SJSA1 (cell line): ENCODE data around the gene GEMIN7. TPM values are rescaled to one million over a fixed set of nuclear protein-coding genes. Genes with fewer than 3 reads are reported as not detected.
A peak's percentile ranks its signal among the peaks of the same experiment; 100 is the strongest.

Experiments used
- DNase-seq, 2 experiments: peaks; one replicate each; pipeline ENCODE4 v3.0.0-alpha.2; 2015 to 2020; ENCODE audit warnings: low spot score in 2 of 2, low read depth in 1 of 2
- H3K27ac ChIP-seq: fragments of 250-450 bp; sonication (Bioruptor Pico); 2 replicates; pipeline ENCODE4 v1.5.1; 2020; ENCODE audit warnings: mild to moderate bottlenecking, moderate library complexity
- H3K27me3 ChIP-seq: fragments of 250-450 bp; sonication (Bioruptor Pico); replicated peaks from 2 replicates; pipeline ENCODE4 v1.5.1; 2020; ENCODE audit warnings: mild to moderate bottlenecking, moderate library complexity
- H3K36me3 ChIP-seq: fragments of 250-450 bp; sonication (Bioruptor Pico); 2 replicates; pipeline ENCODE4 v1.5.1; 2020; ENCODE audit warnings: mild to moderate bottlenecking
- H3K4me1 ChIP-seq: fragments of 250-450 bp; sonication (Bioruptor Pico); replicated peaks from 2 replicates; pipeline ENCODE4 v1.6.1; 2021; ENCODE audit warnings: mild to moderate bottlenecking
- H3K4me3 ChIP-seq: fragments of 250-450 bp; sonication (Bioruptor Pico); 2 replicates; pipeline ENCODE4 v1.5.1; 2020; ENCODE audit warnings: mild to moderate bottlenecking
- H3K9me3 ChIP-seq: fragments of 250-450 bp; sonication (Bioruptor Pico); replicated peaks from 2 replicates; pipeline ENCODE4 v1.5.1; 2020; ENCODE audit warnings: mild to moderate bottlenecking
- total RNA-seq: library from RNA; depleted of rRNA; stranded (reverse); fragments of >200 nt; shearing (Covaris generic); gene quantifications from 2 replicates; pipeline ENCODE4 v1.2.3, GENCODE V29; 2014

GEMIN7 gene
- total RNA-seq, 1 experiment from 2014 or later = 46.9 TPM

DNA sequence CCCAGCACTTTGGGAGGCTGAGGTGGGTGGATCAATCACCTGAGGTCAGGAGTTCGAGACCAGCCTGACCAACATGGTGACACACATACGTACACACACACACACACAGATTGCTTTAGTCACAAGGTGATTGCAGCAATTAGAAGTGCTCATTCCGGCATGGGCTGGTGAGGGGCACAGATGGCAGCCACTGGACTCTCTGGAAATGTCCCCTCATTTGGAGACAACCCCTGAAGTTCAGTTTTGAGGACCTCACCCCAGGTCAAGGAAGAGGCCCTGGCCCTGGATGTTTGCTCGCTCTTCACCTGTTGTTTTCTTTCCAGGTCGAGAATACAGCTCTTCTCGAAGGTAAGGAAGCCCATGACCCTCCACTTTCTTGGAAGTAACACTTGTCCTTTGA, 8.8 kb upstream of the GEMIN7 start:
- Histone ChIP-seq H3K27me3 (no peaks in the 10 kb centered on the region), H3K36me3 (peaks cover 45% of the 10 kb centered on the region), H3K4me3 (no peak overlapping the region), H3K27ac (no peak overlapping the region), H3K9me3 (no peaks in the 10 kb centered on the region), H3K4me1 (no peaks in the 10 kb centered on the region)
- DNase-seq = no peak

DNA sequence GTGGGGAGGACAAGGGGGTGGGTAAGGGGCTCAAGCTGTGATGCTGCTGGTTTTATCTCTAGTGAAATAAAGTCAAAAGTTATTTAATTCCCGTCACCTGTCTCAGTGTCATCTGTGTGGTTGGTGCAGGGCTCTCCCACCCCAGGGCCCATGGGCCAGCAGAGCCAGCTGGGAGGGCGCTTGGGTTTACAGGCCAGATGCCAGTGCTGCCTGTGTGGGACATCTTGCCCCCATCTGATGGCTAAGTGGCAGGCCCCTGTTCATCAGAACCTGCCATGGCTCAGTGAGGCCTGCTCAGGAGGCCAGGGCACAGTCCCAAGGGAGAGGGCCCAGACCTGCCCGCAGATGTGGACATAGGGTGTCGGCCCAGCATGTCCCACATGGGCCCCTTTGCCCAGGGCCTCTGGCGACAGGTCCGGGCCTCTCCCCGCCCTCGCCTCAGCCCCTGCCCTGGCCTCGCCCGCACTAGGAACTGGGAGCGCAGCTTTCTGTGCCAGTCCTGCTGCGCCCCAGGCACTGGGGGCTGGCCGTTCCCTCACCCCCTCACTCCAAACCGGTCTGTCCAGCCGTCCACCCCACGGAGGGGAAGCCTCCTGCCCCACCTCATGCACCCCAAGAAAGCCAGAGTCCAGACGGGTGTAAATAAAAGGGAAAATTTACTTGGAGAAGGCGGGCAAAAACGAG, 8.1 kb upstream of the GEMIN7 start:
- Histone ChIP-seq H3K9me3 (no peaks in the 10 kb centered on the region), H3K36me3 (peaks cover 41% of the 10 kb centered on the region), H3K27ac (no peak overlapping the region), H3K4me1 (no peaks in the 10 kb centered on the region; the same call in 1 of the 2 replicates), H3K4me3 (no peak overlapping the region), H3K27me3 (no peaks in the 10 kb centered on the region)
- DNase-seq = no peak

DNA sequence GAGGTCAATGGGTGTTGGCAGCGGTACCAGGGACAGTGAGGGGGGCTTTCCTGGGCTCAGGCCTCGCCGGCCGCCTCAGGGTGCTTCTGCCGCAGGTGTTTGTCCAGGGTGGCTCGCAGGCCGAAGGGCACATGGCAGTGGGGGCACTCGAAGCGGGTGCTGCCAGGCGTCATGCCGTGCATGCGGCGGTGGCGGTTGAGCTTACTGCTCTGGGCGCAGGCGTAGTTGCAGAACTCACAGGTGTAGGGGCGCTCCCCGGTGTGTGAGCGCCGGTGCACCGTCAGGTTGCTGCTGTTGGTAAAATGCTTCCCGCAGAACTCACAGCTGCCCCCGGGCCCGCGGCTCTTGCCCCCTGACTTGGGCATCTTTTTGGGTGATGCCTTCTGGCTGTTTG, 7.5 kb upstream of the GEMIN7 start:
- DNase-seq = no peak
- no peak overlapping the region for H3K4me3 ChIP-seq
- no peaks in the 10 kb centered on the region for H3K27me3 ChIP-seq
- peaks cover 39% of the 10 kb centered on the region for H3K36me3 ChIP-seq
- H3K9me3 ChIP-seq = no peaks in the 10 kb centered on the region
- H3K4me1 ChIP-seq = peaks cover 4% of the 10 kb centered on the region; the same call in 1 of the 2 replicates
- no peak overlapping the region for H3K27ac ChIP-seq

DNA sequence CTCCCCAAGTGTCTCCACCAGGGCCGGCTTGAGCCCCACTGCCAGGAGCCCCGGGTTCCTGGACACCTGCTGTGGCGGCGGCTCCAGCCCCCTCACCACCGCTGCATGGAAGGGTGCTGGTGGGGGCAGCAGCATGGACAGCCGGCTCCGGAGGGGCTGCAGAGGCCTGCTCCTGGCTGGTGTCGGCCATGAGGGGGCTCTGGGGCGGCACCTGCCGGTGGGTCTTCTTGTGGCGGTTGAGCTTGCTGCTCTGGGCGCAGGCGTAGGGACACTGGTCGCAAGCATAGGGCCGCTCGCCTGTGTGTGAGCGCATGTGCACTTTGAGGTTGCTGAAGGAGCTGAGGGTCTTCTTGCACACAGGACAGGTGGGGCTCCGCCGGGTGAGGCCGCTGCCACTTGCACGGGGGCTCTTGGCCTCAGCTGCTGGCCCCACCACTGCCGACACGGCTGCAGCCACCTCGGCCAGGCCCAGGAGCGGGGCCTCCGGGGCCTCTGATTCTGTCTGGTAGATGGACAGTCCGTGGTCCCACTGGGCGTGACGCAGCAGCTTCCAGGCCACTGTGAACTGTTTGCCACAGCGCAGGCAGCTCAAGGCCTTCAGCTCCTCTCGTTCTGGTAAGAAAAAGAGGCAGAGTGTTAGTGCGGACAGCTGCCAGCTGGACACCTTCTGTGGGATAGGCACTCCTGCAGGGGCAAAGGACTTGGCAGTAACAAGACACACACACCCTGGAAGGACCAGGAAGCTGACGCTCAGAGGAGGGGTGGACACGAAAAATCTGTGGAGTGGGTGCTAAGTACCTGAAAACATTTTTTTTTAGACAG, 6.9 kb upstream of the GEMIN7 start:
- Histone ChIP-seq H3K27me3 (no peaks in the 10 kb centered on the region), H3K36me3 (peaks cover 33% of the 10 kb centered on the region), H3K4me3 (no peak overlapping the region), H3K4me1 (peaks cover 4% of the 10 kb centered on the region; the same call in 1 of the 2 replicates), H3K9me3 (no peaks in the 10 kb centered on the region; the same call in 1 of the 2 replicates), H3K27ac (no peak overlapping the region)
- no peak for DNase-seq

DNA sequence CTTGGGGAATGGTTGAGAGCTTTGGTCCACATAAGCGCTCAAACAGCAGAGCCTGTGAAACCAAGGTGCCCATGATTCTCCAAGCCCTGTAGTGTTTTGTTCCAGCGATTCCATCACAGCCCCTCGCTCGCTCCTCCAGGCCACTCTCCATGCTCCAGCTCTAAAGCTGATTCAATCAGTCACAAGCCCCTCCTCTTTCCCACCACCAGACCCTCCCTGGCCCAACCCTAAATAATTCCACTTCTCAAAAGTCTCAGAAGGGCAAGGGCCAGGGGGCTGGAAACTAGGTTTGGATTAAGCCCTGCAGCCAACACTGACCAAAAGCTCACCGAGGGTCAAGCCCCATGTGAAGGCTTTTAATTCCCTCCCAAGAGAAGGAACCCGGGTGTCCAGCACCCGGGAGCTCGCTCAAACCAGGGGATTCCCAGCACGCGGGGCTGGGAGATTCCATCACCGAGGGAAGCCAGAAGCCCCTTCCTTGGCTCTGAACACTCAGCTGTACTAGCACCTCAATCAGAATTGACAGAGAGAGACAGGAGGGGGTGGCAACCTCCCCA, 4.2 kb upstream of the GEMIN7 start:
- Histone ChIP-seq H3K4me3 (no peak overlapping the region), H3K4me1 (peaks cover 9% of the 10 kb centered on the region), H3K9me3 (no peaks in the 10 kb centered on the region; the same call in 1 of the 2 replicates), H3K36me3 (peaks cover 16% of the 10 kb centered on the region), H3K27me3 (no peaks in the 10 kb centered on the region), H3K27ac (no peak overlapping the region)
- DNase-seq = no peak

DNA sequence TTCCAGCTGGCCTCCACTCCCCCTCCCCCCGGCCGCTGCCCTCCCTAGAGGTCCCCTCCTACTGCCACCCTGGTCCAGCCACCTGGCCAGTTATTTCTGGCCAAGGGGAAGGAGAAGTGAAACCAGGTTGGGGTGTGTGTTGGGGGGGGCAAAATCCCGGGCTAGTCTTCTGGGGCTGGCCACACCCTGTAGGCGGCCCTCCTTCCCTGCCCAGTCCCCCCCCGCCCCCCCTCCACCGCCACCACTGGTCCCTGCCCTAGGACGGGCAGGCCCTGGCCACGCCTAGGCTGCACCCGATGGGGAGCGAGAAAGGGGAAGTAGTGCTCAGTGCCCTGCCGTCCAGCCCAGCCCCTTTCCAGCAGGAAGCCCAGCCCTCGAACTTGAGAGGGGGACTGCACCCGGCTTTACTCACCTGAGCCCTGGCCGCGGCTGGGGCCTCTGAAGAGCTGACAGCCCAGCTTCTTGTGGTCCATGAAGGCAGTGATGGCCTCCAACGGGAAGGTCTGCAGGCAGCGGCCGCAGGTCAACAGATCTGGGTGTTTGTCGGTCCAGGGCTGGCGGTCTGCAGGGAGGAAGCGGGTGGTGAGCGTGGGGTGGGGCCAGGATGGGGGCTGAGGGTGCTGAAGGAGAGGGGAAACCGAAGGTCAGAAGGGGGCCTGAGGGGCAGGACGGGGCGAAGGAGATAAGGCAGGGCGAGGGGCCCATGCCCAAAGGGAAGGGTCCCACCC, 3.6 kb upstream of the GEMIN7 start:
- no peak for DNase-seq
- Histone ChIP-seq H3K4me3 (no peak overlapping the region), H3K27me3 (no peaks in the 10 kb centered on the region), H3K9me3 (no peaks in the 10 kb centered on the region; the same call in 1 of the 2 replicates), H3K27ac (no peak overlapping the region), H3K4me1 (peaks cover 15% of the 10 kb centered on the region), H3K36me3 (peaks cover 9% of the 10 kb centered on the region)

DNA sequence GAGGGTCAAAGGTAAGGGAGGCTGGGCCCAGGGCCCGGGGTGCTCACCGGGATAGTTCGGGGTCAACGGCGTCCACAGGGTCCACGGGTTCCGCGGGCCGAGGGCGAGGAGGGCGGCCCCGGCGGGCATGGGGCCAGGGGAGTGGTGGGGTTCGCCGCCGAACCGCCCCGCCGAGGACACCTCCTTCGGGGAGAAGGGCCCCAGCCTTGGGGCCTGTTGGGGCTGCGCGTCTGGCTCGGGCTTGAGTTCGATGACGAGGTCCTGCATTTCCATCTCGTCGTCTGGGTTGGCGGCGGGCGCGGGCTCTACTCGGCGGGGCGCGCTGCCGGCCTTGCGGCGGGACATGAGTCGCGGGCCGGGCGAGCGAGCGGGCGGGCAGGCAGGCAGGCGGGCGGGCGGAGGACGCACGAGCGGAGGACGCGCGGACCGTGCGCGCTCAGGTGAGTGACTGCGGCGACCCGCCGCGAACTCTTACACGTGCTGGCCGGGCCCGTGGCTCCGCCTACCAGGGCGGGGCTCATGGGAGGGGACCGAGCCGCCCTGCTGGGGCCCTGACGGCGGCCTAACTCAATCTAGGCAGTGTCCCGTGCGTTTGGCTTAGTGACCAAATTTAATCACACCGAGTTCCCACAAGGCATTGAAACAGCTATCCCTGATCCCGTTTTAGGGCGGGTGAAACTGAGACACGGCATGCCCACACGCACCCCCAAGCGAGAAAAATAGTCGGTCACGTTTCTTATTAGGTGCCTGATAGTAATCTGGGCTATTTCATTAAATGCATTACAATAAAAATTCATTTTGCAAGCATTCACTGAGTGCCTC, 2.8 kb upstream of the GEMIN7 start, which contains the start of gene ZNF296:
Gene ZNF296 (minus strand): TSS at position 450 of the 822 bp plus-strand sequence. CDS start 105 bp downstream, at position 345.
- Histone ChIP-seq H3K9me3 (no peaks in the 10 kb centered on the region; the same call in 1 of the 2 replicates), H3K27ac (no peak within 1 kb of the TSS), H3K36me3 (peaks cover 12% of the 10 kb centered on the region), H3K4me3 (peak within 1 kb of the TSS; percentile 13; the same call in 1 of the 2 replicates), H3K27me3 (no peaks in the 10 kb centered on the region), H3K4me1 (peaks cover 16% of the 10 kb centered on the region)
- no peak for DNase-seq

DNA sequence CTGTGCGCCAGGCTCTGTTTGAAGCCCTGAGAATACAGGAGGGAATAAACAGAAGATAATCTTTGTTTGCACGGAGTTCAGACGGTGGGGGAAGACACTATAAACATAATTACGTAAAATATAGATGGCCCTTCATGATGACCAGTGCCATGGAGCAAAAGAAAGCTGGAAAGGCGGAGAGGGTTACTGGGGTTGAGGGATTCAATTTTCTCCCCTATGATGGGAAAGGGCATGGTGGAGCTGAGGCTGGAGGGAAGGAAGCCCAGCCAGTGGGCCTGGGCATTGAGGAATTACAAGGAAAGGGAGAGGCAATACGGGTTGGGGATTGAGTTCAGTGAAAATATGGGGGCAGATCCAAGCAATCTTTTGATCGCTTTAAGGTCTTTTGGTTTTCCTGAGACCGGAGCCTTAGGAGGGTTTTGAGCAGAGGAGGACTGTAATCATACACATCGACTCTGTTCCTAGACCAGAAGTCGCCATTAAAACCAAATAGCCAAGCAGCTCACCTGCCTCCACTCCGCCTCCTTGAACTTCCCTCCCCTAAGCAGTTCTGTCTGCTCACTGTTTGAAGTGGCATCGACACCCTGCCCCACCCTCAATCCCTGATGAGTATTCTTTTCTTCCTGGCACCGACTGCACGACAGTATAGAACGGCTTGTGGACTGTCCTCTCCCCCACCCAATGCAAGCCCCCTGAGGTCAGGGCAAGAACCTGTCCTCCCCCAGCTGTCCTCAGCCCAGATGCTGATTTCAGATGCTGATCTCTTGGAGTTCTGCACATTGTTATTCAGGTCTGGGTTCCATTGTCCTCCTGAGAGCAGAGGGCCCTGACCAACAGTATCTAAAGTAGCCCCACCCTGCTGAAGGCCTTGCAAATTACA, 2.0 kb upstream of the GEMIN7 start:
- H3K9me3 ChIP-seq = no peaks in the 10 kb centered on the region; the same call in 1 of the 2 replicates
- peaks cover 16% of the 10 kb centered on the region for H3K4me1 ChIP-seq
- no peaks in the 10 kb centered on the region for H3K27me3 ChIP-seq
- peaks cover 17% of the 10 kb centered on the region for H3K36me3 ChIP-seq
- H3K27ac ChIP-seq = no peak overlapping the region
- no peak for DNase-seq
- H3K4me3 ChIP-seq = no peak overlapping the region

DNA sequence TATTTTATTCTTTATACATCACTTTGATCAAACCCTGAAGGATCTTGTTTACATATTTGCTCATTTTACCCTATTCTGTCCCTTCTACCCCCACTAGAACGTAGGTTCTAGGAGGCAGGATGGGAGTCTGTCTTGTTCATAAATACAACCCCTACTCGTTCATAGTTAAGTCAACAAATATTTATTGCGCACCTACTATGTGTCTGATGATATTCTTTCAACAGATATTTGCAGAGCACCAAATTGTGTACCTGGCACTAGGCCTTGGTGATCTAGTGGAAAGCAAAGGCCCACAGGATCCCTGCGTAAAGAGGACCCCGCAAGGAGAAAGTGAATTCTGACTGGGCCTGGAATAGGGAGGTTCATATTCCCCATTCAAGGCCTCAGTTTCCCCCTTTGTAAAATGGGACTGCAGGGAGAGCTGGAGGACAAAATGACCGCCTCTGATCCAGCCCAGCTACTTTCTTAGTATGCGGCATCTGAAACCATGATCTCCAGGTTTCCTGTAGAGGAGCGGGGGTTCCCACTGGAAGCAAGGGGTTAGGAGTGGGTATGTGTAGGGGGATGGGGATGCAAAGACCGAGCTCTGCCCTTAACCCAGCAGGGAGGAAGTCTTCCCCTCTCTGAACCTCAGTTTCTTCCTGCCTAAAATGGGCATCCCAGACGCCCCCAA, 534 bp upstream of the GEMIN7 start:
- Histone ChIP-seq H3K9me3 (no peaks in the 10 kb centered on the region; the same call in 1 of the 2 replicates), H3K27ac (no peak overlapping the region), H3K4me1 (peaks cover 16% of the 10 kb centered on the region)

DNA sequence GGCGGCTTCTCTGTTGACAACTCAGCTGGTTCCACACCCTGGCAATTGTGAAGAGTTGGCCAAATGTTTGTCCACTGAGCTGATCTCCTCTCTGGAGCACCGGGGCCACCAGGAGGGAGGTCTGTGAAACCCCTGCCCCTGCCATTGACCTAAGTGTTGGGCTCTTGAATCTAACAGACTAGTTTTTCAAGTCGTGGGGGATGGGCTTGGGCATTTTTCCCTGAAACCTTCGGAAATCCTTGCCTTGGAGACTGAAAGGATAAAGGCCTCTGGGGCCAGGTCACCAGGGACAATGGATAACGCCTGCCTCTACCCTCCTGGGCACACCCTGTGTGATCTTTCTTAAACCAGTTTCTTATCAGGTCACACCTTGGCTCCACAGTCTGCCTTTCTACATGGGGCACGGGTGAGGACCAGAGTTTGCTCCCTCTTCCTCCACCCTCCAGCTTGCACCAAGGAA, 881 bp downstream of the GEMIN7 start:
- Histone ChIP-seq H3K4me1 (peaks cover 16% of the 10 kb centered on the region), H3K27me3 (no peaks in the 10 kb centered on the region), H3K4me3 (peak overlapping the region; percentile 77), H3K36me3 (peaks cover 32% of the 10 kb centered on the region), H3K9me3 (no peaks in the 10 kb centered on the region; the same call in 1 of the 2 replicates), H3K27ac (no peak overlapping the region)
- DNase-seq = no peak

More for the DNA sequence above, 534 bp upstream of the GEMIN7 start:
- Histone ChIP-seq H3K27me3 (no peaks in the 10 kb centered on the region), H3K4me3 (peak overlapping the region; percentile 77), H3K36me3 (peaks cover 26% of the 10 kb centered on the region)
- no peak for DNase-seq

DNA sequence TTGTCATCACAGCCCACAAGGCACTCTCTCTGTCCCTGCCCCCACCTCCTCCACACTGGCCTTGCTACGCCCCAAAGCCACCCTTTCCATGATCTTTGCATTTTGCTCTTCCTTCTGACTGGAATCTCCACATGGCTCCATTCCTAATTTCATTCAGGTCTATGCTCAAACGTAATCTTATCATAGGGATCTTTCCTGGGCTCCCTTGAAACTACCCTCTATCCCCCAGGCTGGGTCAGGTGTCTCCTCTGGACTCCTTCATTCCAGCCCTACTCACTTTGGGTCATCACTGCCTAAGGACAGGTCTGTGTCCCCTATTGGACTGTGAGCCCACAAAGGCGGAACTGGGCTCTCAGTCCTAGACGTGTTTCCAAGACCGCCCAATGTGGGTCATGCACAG, 3.1 kb downstream of the GEMIN7 start:
- Histone ChIP-seq H3K9me3 (no peaks in the 10 kb centered on the region), H3K4me3 (no peak overlapping the region), H3K27me3 (no peaks in the 10 kb centered on the region), H3K4me1 (peaks cover 12% of the 10 kb centered on the region), H3K27ac (no peak overlapping the region), H3K36me3 (peaks cover 42% of the 10 kb centered on the region)
- no peak for DNase-seq
